ENCODE results near the gene C16orf82. TPM values are rescaled to one million over a fixed set of nuclear protein-coding genes. Genes with fewer than 3 reads are reported as not detected.

Gene C16orf82
- total RNA-seq, 1 donor from 2014 or later, result not detected

DNA sequence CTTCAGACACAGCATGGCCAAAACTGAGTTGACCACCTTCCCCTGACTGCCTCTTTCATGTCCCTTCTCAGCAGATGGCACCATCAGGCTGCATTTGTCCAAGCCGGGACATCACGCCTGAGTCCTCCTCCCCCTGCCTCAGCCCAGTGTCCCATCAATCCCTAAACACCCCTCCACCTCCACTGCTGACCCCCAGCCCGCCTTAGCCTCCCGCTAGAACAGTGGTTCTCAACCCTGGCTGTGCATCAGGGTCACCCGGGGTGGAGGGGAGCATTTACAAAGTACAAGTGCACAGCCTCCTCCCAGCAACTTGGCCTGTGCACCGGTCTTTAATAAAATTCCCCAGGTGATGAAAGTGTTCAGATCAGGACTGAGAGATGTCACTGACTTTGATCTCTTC, 4.0 kb downstream of the C16orf82 start:
- no peak overlapping the region for H3K4me3 Mint-ChIP-seq (ENCODE audit: low read depth)
- TF ChIP-seq, protein P1, sequence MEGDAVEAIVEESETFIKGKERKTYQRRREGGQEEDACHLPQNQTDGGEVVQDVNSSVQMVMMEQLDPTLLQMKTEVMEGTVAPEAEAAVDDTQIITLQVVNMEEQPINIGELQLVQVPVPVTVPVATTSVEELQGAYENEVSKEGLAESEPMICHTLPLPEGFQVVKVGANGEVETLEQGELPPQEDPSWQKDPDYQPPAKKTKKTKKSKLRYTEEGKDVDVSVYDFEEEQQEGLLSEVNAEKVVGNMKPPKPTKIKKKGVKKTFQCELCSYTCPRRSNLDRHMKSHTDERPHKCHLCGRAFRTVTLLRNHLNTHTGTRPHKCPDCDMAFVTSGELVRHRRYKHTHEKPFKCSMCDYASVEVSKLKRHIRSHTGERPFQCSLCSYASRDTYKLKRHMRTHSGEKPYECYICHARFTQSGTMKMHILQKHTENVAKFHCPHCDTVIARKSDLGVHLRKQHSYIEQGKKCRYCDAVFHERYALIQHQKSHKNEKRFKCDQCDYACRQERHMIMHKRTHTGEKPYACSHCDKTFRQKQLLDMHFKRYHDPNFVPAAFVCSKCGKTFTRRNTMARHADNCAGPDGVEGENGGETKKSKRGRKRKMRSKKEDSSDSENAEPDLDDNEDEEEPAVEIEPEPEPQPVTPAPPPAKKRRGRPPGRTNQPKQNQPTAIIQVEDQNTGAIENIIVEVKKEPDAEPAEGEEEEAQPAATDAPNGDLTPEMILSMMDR (IDR thresholded peaks at IDR 0.05; ENCODE audit: unreplicated experiment), result no peak
- H3K27ac Mint-ChIP-seq, result no peak overlapping the region
- H3K36me3 Mint-ChIP-seq (ENCODE audit: insufficient read depth), result no peaks in the 10 kb centered on the region
- no peaks in the 10 kb centered on the region for H3K4me1 Mint-ChIP-seq (ENCODE audit: low read depth)
- peaks cover 3% of the 10 kb centered on the region for H3K9me3 Mint-ChIP-seq (ENCODE audit: low read depth)
- no peak for DNase-seq (ENCODE audit: low spot score, unreplicated experiment)
- peaks cover 17% of the 10 kb centered on the region for H3K27me3 Mint-ChIP-seq

DNA sequence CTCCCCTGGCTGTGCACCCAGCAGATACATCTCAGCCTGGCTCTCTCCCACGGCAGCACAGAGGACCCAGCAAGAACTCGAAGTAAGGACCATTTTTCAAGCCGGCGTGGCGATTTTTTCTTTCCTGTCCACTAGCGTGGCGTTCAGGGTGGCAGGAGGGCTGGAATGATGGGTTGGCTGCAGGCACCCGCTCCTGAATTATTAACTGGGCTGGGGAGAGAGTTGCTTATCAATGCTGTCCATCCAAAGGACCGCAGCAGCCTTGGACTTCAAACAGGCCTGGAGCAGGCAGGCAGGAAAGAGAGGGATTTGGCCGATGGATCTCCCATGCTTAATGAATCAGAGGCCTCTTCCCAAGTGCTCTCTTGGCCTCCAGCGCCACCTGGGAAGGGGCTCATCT, 7.0 kb downstream of the C16orf82 start:
- H3K9me3 Mint-ChIP-seq (ENCODE audit: low read depth), result peaks cover 7% of the 10 kb centered on the region
- H3K4me1 Mint-ChIP-seq (ENCODE audit: low read depth), result no peaks in the 10 kb centered on the region
- DNase-seq (ENCODE audit: low spot score, unreplicated experiment), result no peak
- no peaks in the 10 kb centered on the region for H3K36me3 Mint-ChIP-seq (ENCODE audit: insufficient read depth)
- no peak overlapping the region for H3K4me3 Mint-ChIP-seq (ENCODE audit: low read depth)
- H3K27ac Mint-ChIP-seq, result no peak overlapping the region
- TF ChIP-seq, protein P1 (IDR thresholded peaks at IDR 0.05; ENCODE audit: unreplicated experiment), result no peak
- peaks cover 11% of the 10 kb centered on the region for H3K27me3 Mint-ChIP-seq

DNA sequence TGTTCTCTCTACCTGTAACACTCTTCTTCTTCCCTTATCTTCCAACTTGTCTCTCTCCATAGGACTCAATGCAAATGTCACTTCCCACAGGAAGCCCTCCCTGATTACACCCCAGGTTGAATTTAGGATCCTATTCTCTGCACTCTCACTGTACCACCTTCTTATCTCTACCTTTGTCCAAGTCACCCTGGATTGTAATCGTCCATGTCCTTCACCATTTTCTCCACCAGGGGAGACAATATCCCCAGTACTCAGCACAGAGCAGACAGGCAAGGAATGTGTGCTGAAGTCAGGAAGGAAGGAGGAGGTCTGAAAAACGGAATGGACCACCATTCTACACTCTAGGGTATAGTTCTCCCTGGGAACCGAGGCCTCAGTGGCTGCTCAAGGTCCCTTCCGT, 14.2 kb downstream of the C16orf82 start:
- TF ChIP-seq, protein P1 (IDR thresholded peaks at IDR 0.05; ENCODE audit: unreplicated experiment), result peak; percentile 43
- no peak for DNase-seq (ENCODE audit: low spot score, unreplicated experiment)
- H3K9me3 Mint-ChIP-seq (ENCODE audit: low read depth), result peaks cover 4% of the 10 kb centered on the region

DNA sequence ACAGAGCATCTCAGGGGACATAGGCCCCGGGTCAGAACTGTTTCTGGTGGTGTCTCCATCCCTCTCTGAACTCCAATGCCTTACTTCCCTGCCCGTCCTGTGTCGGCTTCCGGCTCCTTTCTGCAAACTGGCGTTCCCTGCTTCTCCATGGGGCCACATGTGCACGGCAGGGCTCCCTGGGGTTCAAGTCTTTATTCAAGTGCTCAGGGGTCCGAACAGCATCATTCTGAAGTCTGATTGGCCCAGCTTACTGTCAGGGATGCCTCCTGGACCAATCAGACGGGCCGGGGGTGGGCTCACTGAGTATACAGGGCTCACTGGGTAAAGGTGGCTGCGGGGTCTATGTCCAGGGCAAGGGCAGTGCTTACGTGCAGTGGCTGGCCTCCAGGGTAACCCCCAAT, 17.1 kb downstream of the C16orf82 start:
- DNase-seq (ENCODE audit: low spot score, unreplicated experiment), result no peak
- H3K4me3 Mint-ChIP-seq (ENCODE audit: low read depth), result no peak overlapping the region
- no peaks in the 10 kb centered on the region for H3K36me3 Mint-ChIP-seq (ENCODE audit: insufficient read depth)
- no peaks in the 10 kb centered on the region for H3K4me1 Mint-ChIP-seq (ENCODE audit: low read depth)
- TF ChIP-seq, protein P1 (IDR thresholded peaks at IDR 0.05; ENCODE audit: unreplicated experiment), result no peak
- H3K27me3 Mint-ChIP-seq, result peaks cover 23% of the 10 kb centered on the region
- H3K27ac Mint-ChIP-seq, result no peak overlapping the region
- no peaks in the 10 kb centered on the region for H3K9me3 Mint-ChIP-seq (ENCODE audit: low read depth)

More for the DNA sequence above, 14.2 kb downstream of the C16orf82 start:
- Mint-ChIP-seq H3K27me3 (peaks cover 33% of the 10 kb centered on the region), H3K36me3 (ENCODE audit: insufficient read depth) (no peaks in the 10 kb centered on the region), H3K4me1 (ENCODE audit: low read depth) (no peaks in the 10 kb centered on the region), H3K4me3 (ENCODE audit: low read depth) (no peak overlapping the region), H3K27ac (no peak overlapping the region)

DNA sequence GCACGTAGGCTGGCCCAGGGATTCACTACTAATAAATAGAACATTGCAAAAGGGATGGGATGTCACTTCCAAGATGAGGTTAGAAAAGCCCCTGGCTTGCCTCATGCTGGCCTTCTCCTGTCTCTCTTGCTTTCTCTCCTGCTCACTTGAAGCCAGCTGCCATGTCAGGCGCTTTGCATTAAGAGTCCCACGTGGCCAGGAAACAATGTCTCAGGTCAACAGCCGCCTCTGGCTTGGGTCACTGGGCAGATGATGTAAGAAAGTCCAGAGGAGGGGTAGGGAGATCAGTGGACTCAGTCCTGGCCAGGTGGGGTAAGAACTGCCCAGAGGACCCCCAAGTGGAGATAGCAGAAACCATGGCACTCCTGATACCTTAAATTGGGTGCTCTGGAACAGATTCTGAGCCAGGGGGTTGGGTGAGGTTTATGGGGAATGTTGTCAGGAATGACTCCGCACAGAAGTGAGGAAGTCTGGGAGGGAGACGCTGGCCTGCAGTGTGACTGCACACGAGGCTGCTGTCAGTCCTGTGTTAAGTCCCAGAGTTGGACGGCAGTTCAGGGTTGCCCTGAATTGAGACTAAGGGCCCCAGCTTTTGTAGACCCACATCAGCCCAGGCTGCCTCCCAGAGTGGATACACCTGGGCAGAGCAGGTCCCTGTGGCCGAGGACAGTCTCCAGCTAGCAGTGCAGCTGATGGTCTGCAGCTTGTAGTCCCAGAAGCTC, 17.7 kb downstream of the C16orf82 start:
- peaks cover 21% of the 10 kb centered on the region for H3K27me3 Mint-ChIP-seq
- no peaks in the 10 kb centered on the region for H3K4me1 Mint-ChIP-seq (ENCODE audit: low read depth)
- no peak for DNase-seq (ENCODE audit: low spot score, unreplicated experiment)
- H3K4me3 Mint-ChIP-seq (ENCODE audit: low read depth), result no peak overlapping the region
- H3K9me3 Mint-ChIP-seq (ENCODE audit: low read depth), result no peaks in the 10 kb centered on the region
- H3K36me3 Mint-ChIP-seq (ENCODE audit: insufficient read depth), result no peaks in the 10 kb centered on the region
- TF ChIP-seq, protein P1 (IDR thresholded peaks at IDR 0.05; ENCODE audit: unreplicated experiment), result no peak
- H3K27ac Mint-ChIP-seq, result no peak overlapping the region
